ENCODE results near the gene ELOB.
A peak's percentile ranks its signal among the peaks of the same experiment; 100 is the strongest.

The ELOB gene

GRCh38 chr16:2777231-2777902, at the start of gene ELOB:
TSS of gene ELOB (minus strand) at chr16:2777280. CDS start at chr16:2777239, 41 bp downstream.
- DNase-seq = peak; percentile 91

- no peak for DNase-seq
These were observed 48.8 kb upstream of the ELOB start for GRCh38 chr16:2825906-2826305.

- DNase-seq = no peak
These were observed 48.1 kb upstream of the ELOB start for GRCh38 chr16:2825049-2825742.

- no peak for DNase-seq
These were observed 47.5 kb upstream of the ELOB start for GRCh38 chr16:2824626-2825025.

- DNase-seq = no peak
These were observed 45.4 kb upstream of the ELOB start for GRCh38 chr16:2822496-2822895.

- no peak for DNase-seq
These were observed 45.0 kb upstream of the ELOB start for GRCh38 chr16:2822158-2822495.

- DNase-seq = no peak
These were observed 44.5 kb upstream of the ELOB start for GRCh38 chr16:2821487-2822157.

- no peak for DNase-seq
These were observed 43.9 kb upstream of the ELOB start for GRCh38 chr16:2820836-2821486.

GRCh38 chr16:2819939-2820835, 43.1 kb upstream of the ELOB start:
- DNase-seq = no peak

GRCh38 chr16:2819179-2819938, 42.3 kb upstream of the ELOB start:
- no peak for DNase-seq

- DNase-seq = no peak
These were observed 41.3 kb upstream of the ELOB start for GRCh38 chr16:2818272-2818876.

- DNase-seq = no peak
These were observed 40.5 kb upstream of the ELOB start for GRCh38 chr16:2817340-2818271.

- DNase-seq = peak; percentile 48
These were observed 39.8 kb upstream of the ELOB start, which contains the start of gene PRSS21 for GRCh38 chr16:2816751-2817339. TSS of gene PRSS21 (plus strand) at chr16:2817237. CDS start at chr16:2817269, 32 bp downstream.

- no peak for DNase-seq
These were observed 38.3 kb upstream of the ELOB start for GRCh38 chr16:2815299-2815771.

- DNase-seq = no peak
These were observed 37.6 kb upstream of the ELOB start for GRCh38 chr16:2814551-2815298.

GRCh38 chr16:2813771-2814221, 36.7 kb upstream of the ELOB start:
- no peak for DNase-seq

GRCh38 chr16:2811703-2812471, 34.8 kb upstream of the ELOB start:
- no peak for DNase-seq

GRCh38 chr16:2810651-2811050, 33.6 kb upstream of the ELOB start:
- DNase-seq = no peak

Measured in CD4-positive, alpha-beta T cell treated with Interleukin-10 for 1 hour (primary cell).